Measurements from ENCODE around the gene HNMT.
"Not testable (repeated sequence)": the region's sequence is repeated elsewhere in the genome, so short reads cannot be mapped to it uniquely, and the experiment has no call there.

The HNMT gene

DNA sequence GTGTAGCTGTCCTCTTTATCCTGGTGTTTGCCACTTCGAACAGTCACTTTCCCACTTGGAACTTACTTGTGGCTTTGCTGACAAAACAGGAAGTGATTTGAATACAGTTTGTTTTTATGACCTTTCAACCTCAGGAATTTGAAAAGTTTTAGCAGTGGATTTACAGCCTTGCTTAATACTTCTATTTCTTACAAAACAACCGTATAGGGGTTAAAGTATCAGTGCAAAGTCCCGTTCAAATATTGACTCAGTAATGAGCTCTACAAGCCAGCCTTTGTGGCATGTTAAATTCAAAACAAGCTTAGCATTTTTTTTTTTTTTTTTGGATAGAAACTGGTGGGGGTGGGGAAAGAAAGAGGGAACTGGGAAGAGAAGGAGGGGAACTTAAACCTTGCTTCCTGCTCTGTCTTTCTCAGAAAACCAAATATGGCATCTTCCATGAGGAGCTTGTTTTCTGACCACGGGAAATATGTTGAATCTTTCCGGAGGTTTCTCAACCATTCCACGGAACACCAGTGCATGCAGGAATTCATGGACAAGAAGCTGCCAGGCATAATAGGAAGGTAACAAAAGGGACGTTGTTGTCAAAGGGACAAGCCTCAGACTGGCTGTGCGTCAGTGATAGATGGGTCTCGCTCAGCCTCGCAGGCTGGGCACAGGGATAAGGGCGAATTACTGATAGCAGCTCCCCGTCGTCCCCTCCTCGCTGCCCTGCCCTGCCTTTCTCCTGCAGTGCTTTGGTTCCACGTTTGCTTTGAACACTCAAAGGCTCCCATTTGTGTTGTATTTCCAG, at the start of gene HNMT:
HNMT (plus strand) TSS at position 408 of the 793 bp plus-strand sequence; CDS start at position 427, 19 bp downstream.
- DNase-seq (ENCODE audit: low read depth in 2 of 2), result no peak

DNA sequence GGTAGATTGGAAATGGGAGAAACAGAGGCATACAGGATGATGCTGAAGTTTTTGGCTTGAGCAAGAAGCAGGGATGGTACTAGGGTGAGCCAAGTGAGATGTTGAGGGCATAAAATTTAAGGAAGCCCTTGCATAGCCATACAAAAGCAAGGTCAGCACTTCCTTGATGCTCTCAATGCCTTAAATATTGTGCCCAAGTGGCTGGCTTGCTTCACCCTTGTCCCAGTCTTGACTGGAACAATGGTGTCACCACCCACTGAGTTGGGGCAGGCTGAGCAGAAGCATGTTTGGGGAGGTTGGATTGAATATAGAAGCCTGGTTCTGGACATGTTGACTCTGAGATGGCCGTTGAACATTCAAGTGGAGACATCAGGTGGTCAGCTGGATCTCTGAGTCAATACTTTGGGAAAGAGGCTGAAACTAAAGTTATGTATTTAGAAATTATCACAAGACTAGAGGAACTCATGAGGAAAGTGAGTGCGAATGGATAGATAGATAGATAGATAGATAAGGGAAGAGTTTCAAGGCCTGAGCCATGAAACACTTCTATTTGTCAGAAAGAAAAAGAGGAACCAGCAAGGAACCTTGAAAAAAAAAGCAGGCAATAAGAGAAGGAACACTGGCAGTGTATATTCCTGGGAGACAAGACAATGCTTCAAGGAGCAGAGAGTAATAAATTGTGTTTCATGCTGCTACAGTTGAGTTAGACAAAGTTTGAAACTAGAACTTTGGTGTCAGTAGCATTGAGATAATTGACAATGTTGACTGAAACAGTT, 43.0 kb upstream of the HNMT start:
- DNase-seq (ENCODE audit: low read depth in 2 of 2), result no peak

DNA sequence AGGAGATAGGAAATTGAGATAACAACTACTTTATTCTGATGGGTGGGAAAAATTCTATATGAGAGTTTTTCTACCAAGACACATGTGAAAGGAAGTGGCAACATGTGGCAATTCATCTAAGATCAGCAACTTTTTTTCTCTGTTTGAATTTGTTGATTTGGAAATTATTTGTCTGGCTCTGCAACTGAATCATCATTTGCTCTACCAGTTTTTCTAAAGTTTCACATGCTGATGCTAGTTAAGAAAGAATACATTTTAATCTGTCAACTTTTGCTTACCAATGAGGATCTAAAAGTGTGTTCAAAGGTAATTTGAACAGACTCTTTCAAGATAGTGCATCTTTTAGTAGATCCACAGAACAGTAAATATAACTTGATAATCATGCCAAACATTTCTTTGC, 42.1 kb upstream of the HNMT start:
- DNase-seq (ENCODE audit: low read depth in 2 of 2), result not testable (repeated sequence)

DNA sequence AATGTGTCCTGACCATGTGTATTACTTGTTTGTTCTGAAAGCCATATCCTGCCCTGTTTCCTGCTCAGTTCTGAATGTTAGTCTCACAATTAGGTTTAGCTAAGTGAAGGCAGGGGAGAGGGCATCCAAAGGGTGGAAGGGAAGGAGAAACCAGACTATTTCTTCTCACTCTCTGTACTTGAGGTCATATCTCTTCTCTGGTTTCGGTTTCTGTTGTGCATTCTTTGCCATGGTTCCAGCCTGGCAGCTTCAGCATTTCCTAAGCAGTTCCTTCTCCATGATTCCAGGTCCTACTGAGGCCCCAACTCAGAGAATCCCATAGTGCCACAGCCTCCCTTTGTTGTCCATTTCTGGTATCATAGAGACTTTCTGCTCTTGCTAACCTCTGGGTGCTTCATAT, 40.3 kb upstream of the HNMT start:
- DNase-seq (ENCODE audit: low read depth in 2 of 2), result no peak

DNA sequence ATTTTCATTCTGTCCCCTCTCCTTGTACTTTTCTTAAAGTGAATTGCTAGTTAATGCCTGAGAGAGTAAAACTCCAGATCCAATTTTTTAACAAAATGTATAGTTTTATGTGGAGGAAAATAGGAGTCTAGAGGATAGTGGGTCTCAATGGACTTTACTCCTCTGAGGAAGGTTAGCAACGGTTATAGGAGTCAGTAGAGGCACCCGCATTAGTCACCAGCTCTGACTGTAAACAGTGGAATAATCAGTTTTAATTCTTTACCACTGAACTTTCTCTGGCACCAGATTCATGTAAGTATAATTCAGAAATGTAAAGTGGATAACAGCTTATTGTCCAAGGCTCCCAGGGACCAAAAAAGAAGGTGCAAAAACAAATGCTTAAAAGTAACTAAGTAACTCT, 38.7 kb upstream of the HNMT start:
- DNase-seq (ENCODE audit: low read depth in 2 of 2), result no peak

DNA sequence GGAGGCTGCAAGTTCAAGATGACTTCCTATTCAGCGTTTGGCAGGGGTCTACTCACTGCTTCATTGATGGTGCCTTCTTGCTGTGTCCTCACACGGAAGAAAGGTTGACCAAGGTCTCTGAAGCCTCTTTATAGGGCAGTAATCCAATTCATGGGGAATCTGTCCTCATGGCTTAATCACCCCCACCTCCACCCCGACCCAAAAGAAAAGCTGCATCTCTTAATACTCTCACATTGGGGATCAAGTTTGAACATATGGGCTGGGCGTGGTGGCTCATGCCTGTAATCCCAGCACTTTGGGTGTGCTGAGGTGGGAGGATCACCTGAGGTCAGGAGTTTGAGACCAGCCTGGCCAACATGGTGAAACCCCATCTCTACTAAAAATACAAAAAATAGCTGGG, 36.4 kb upstream of the HNMT start:
- DNase-seq (ENCODE audit: low read depth in 2 of 2), result no peak

DNA sequence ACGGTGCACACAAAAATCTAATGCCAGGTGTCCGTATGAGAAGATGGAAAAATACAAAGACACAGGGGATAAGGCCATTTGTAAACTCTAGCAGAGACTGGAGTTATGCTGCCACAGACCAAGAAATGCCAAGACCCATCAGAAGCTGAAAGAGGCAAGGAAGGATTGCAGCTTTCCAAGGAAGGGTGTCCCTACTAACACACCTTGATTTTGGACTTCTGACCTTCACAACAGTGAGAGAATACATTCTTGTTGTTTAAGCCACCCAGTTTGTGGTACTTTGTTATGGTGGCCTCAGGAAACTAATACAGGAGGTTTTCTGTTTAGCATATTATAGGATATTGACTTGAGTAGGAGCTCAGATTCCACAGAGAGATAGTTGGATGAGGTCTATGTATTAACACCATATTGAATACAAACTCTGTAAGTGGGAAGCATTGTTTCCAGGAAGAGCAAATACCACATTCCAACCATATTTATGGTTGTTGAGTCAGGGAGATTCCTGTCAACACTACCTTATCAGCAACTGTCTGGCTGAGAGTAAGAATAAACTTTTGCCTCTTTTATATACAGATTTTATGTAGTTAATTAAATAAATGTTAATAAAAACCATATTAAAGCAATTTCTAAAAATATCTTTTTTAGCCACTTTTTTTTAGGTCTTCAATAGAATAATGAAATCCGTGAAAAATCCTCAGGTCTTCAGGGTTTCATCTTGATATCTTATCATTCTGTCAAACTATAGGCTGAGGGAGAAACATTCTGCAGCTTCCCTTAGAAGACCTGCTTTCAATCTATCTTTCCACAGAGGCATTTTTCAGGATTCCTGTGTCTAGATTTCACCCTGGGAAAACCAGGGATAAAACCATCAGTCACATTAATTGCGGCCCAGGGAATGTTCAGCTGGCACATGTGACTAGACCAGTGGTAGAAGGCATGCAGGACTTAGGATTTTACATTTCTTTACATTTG, 35.4 kb upstream of the HNMT start:
- no peak for DNase-seq (ENCODE audit: low read depth in 2 of 2)

DNA sequence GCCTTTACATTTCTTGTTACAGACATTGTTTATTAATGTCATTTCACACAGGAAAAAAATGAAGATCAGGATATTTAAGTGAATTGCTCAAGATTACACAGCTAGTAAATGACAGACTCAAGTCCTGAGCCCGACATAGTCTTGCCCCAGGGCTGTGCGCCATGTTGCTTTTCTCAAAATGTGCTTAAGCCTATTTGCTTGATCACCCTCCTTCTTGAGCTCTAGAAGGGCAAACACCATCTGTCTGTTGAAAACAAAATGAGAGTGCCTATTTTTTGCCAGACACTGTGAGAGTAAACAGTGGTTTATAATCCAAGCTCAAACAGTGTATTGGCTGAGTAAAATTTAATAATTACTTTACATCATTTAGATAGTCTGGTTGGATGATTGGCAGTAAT, 34.8 kb upstream of the HNMT start:
- DNase-seq (ENCODE audit: low read depth in 2 of 2), result no peak

DNA sequence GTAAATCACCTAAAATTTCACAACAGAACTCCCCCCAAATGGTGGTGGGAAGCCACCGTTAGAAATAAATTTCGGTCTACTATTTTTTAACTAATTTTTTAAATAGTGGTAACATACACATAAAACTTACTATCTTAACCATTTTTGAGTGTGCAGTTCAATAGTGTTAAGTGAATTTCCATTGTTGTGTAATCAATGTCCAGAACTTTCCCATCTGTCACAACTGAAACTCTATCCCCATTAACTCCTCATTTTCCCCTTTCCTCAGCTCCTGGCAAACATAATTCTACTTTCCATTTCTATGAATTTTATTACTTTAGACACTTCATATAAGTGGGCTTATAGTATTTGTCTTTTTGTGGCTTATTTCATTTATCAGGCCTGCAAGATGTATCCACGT, 34.1 kb upstream of the HNMT start:
- no peak for DNase-seq (ENCODE audit: low read depth in 2 of 2)

DNA sequence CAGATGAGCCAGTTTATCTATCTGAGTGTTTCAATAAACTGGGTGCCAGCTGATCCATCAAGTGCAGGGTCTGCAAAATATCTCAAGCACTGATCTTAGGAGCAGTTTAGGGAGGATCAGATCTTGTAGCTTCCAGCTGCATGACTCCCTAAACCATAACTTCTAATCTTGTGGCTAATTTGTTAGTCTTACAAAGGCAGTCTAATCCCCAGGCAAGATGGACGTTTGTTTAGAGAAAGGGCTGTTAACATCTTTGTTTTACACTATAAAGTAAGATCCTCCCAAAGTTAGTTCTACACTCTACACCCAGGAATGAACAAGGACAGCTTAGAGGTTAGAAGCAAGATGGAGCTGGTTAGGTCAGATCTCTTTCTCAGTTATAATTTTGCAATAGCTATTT, 28.7 kb upstream of the HNMT start:
- no peak for DNase-seq (ENCODE audit: low read depth in 2 of 2)

DNA sequence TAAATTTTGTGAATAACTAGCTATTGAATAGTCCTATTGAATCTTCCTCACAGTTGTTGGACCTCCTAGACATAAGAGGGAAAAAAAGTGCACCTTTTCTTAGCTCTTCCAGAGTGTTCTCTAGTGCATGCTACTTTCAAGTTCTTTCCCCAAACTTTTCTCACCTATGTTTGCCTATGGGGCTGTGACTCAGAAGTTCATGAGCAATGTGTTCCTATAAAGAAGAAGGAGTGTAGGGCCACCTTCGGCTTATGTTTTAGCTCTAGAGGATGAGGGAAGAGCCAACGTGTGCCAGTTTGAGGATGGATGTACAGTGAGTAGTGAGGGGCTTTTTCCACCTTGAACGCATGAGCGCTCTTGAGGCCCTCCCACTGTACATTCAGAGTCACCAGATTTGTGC, 27.0 kb upstream of the HNMT start:
- DNase-seq (ENCODE audit: low read depth in 2 of 2), result no peak

DNA sequence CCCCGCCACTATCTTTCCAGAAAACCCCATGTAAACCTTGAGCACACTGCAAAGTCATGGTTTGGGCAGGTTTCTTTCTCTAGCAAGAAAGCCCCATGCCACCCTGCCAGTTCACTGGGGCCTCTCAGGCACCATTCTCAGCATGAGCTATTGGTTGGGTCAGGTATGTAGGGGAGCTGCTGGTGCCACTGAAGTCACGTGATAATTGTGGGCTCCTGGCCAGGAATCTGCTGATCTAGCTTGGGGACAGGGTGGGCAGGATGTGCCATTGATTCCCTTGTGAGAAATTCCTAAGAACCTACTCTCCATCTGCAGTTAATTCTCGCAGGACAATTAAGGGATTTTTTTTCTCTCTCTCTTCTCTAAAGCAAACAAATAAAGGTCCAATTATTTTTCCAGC, 26.5 kb upstream of the HNMT start:
- no peak for DNase-seq (ENCODE audit: low read depth in 2 of 2)

DNA sequence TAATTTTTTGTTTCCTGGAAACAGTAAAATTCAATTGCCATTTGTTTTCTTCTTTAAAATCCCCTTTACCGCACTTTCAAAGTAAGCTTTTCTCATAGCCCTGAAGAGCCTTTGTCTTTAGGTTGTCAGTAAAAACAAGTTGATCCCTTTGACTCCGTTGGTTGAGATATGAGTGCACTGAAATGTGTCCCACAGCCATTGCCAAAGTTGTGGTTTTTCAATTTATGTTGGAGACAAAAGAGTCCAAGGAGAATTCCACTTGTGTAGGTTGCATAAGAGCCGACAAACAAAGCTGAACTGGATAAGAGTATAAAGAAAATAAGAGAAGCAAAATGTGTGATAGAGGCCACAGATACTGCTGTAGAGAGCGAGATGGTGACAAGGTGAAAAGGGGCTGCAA, 26.1 kb upstream of the HNMT start:
- DNase-seq (ENCODE audit: low read depth in 2 of 2), result no peak

DNA sequence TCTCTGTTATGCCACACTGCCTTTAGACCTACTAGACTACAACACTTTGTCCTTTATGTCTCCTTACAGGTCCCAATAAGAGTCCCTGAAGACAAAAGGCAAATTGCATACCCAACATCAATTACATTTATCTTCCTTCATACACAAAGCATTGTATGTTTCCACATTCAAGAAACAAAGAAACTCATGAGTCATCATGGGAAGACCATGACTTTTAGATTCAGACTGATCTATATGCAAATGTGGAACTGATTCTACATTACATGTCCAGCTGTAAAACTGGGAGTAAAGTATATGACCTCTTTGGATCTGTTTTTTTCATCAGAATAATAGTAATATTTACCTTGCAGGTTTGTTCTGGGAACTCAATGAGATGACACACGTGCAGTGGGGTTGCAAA, 25.2 kb upstream of the HNMT start:
- DNase-seq (ENCODE audit: low read depth in 2 of 2), result no peak

DNA sequence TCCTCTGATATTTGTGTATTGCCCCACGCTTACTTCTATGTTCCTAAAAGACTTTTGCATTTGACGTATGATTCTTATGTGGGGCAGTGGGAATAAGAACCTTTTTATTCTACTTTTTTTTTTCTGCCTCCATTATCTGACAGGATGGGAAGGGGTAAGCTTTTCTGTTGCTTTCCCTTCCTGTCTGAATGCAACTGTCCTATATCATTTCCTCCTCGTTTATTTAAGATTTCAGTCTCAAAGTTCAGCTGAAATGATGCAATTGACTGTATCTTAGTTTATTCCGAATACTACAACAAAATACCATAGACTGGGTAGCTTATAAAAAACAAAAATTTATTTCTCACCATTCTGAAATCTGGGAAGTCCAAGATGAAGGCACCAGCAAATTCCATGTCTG, 24.1 kb upstream of the HNMT start:
- DNase-seq (ENCODE audit: low read depth in 2 of 2), result no peak

DNA sequence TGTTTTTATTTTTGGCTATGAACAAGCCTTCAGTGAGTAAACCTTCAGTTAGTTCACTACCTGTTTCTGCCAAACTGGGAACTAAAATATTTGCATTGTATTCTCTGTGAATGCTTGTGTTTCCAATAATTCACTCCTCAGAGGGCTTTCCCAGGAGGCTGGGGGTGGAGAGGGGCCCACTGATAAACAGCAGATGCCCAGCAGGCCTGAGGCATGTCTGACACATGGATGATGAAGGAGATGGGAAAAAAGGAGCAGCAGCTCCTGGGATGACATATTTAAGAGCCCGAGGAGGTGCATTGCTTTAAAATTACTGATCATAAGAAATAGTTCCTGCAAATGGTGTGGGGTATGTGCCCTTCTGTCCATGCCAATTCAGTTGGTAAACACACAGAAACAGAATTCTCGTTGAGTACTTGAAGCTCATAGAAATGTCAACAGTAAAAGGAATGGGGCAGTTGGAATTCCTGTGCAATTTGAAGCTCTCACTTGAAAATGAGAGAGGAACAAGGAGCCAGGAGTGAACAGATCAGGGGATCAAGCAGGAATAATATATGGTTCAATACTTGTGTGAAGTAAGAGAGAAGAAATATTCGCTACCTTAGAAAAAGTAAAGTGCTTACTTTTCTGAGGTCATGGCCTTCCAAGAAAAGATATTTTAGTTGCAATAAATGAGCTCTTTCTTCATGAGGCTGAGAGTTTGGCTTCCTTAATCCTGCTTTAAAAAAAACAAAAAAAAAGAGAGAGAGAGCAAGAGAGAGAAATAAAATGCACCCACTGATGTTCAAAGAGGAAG, 22.0 kb upstream of the HNMT start:
- DNase-seq (ENCODE audit: low read depth in 2 of 2), result no peak

DNA sequence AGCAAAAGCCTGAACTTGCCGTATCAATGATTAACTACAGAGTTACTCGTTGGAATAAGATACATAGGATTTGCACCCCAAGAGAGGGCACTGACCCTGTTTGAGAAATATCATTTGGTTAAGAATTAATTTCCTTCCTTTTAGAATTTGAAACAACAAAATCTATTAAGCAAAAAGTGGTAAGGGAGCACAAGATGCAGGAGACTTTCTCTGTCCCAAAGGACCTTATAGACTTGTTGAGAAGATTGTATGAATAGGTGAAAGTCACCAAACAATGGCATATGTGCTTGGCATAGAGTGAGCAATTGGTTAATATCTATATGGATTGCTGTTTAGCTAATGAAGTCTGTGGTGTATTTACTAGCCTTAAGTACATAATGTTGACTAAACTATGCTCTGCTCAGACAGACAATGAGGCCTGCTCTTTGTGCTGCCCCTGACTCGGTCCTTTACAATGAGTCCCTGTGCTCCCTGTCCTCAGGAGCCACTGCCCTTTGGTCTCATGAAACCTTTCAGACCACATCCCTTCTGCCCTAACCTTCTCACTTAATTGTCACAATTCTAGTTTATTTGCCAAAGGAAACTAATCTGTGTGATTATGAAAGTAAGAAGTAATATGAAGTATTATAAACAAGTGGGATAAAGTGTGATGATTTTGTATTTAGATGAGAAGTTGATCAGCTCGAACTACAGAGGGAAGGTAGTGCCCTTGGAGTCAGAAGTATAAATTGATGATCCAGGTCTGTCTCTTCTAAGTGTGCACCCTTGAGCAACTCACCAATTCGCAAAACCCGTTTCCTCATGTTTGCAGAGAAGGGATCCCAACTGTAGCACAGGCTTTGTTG, 21.2 kb upstream of the HNMT start:
- no peak for DNase-seq (ENCODE audit: low read depth in 2 of 2)

DNA sequence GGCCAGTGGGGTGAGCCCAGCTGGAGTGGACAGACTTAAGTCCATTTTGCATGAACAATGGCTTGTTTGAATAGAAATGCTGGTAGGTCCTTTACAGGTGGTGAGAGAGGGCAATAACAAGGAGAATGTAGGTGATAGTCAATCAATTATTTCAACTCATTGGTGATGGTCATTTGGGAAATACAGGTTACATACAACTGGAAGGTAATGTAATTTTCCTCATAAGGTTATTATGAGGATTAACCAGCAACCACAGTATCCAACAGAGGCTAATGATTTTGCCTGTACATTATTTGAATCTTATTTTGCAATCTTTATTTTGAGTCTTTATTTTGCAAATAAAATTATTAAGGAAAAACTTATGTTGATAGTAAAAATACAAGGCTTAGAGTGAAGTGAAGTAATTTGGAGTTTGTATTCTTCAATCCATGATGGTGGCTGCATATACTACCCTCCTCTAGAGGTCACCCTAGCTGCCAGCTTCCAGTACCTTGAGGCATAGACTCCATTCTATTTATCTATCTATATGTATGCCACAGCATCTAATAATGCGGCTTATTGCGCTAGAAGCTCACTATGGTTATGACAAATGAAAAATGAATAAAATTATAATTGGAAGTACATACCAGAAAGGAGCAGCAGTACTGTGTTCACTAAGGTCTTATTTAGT, 20.5 kb upstream of the HNMT start:
- DNase-seq (ENCODE audit: low read depth in 2 of 2), result no peak

DNA sequence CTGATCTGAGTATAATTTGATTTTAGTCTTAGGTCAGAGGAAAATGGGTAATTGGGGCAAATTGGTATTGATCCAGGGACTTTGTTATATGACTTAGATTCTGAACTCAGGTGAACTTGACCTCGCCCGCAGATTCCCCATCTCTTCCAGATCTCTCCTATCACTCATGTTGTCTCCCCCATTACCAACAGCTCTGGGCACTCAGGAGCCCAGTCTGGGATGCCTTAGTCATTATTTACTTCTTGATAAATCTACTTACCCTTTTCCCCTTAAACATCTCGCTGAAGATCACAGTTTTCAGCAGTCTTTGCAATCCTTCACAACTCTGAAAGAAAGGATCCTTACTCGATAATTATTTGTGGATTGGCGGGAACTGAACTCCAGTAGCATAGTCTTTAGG, 19.6 kb upstream of the HNMT start:
- no peak for DNase-seq (ENCODE audit: low read depth in 2 of 2)

DNA sequence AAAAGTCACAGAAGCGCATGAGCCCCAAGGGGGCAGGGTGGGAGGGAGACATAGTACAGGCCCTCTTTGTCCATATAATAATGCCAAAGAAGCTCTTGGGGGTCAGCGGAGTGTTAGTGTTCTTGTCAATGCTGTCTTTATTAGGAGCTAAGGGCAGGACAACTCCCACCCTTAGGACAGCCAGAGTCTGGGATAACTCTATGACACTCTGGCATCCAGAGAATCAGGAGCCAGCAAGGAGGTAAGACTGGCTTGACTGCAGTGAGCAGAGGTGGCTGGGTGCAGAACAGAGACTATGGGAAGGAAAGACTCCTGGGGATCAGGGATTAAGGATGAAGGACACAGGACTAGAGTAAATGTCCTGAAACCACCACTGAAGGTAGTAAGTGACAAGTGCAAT, 19.0 kb upstream of the HNMT start:
- DNase-seq (ENCODE audit: low read depth in 2 of 2), result no peak

All from stimulated activated CD4-positive, alpha-beta T cell treated with anti-CD3 and anti-CD28 coated beads, Interleukin-1b, Interleukin-23, amount 100 ng/mL, for 1 hour (primary cell).